ENCODE data around the gene PROSER2.

DNA sequence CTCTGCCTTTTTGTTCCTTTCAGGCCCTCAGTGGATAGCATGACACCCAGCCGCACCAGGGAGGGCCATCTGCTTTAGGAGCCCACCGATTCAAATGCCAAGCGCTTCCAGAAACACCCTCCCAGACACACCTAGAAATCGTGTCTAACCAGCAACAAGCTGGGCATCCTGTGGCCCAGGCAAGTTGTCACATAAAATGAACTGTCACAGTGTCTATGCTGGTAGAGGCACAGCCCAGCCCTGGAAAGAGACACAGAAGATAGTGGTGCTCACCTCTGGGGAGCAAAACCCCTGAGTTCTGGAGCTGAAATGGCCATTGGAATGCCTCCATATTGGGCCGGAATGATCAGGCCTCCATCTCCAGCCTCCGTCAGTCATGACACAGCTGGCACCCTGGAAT lies 42.0 kb upstream of the PROSER2 start:
- TF ChIP-seq EP300 (IDR thresholded peaks at IDR 0.05; ENCODE audit: borderline replicate concordance) (no peak), RAD21 (IDR thresholded peaks at IDR 0.05; ENCODE audit: low read depth) (no peak), REST (IDR thresholded peaks at IDR 0.05; ENCODE audit: low read depth) (no peak), TAF1 (IDR thresholded peaks at IDR 0.05; ENCODE audit: low read depth) (no peak), CEBPB (IDR thresholded peaks at IDR 0.05) (no peak)
- TF ChIP-seq, protein P1, sequence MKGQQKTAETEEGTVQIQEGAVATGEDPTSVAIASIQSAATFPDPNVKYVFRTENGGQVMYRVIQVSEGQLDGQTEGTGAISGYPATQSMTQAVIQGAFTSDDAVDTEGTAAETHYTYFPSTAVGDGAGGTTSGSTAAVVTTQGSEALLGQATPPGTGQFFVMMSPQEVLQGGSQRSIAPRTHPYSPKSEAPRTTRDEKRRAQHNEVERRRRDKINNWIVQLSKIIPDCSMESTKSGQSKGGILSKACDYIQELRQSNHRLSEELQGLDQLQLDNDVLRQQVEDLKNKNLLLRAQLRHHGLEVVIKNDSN (IDR thresholded peaks at IDR 0.05), result no peak
